ENCODE measurements around the gene UBASH3B.

DNA sequence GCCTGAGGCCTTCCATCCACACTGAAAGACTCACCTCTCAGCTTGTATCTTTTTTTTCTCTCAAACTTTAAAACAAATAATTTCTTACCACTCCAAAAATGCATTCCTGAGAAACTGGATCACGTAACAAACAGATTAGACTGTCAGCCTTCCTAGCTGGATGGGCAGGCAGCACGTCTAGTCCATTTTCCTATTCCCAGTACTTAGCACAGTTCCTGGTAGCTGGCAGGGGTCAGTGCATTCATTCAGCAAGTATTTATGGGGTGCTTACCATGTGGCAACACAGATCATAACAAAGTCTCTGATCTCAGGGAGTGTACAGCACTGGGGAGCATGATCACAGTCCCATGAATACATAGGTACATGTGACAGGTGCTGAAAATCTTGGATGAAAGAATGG is 89.6 kb downstream of the UBASH3B start:
- TF ChIP-seq GATA3 (IDR thresholded peaks at IDR 0.05; ENCODE audit: low read depth, low read length) (no peak), GATA2 (IDR thresholded peaks at IDR 0.05; ENCODE audit: low read depth, low read length) (no peak)
